IMR-90 (cell line): ENCODE results near the gene SLC26A8. TPM values are rescaled to one million over a fixed set of nuclear protein-coding genes. Genes with fewer than 3 reads are reported as not detected.
"Not testable (repeated sequence)": the region's sequence is repeated elsewhere in the genome, so short reads cannot be mapped to it uniquely, and the experiment has no call there.

Experiments used
- ATAC-seq: fragments of 200-7000 bp; cut with Tn5 transposase; 2 replicates; pipeline ENCODE4 v1.9.1; 2020; ENCODE audit warnings: low read depth, mild to moderate bottlenecking, moderate library complexity
- BruUV-seq: library from RNA; stranded (reverse); fragments of 400-500 nt; replicated peaks from 2 replicates; lab custom pipeline; 2021; lab: Mats Ljungman, UMichigan
- CTCF ChIA-PET: fragments of 300-600 bp; formaldehyde crosslinking; extraction: SDS; loops from one replicate; lab custom pipeline; 2021; ENCODE audit warnings: antibody characterized with exemption; lab: Yijun Ruan, JAX
- POLR2A ChIA-PET: fragments of 300-600 bp; sonication (Branson Sonifier 250); formaldehyde crosslinking; loops from one replicate; lab custom pipeline; 2022; ENCODE audit warnings: antibody characterized with exemption; ENCODE audit not compliant: unreplicated experiment; lab: Charles Lee
- DNase-seq: peaks from one replicate; pipeline ENCODE4 v3.0.0; 2013
- H2AFZ ChIP-seq: replicated peaks from 2 replicates; pipeline ENCODE3; 2013; ENCODE audit warnings: low read length, mild to moderate bottlenecking; ENCODE audit not compliant: poor library complexity
- H2AK5ac ChIP-seq: 2 replicates; pipeline ENCODE4 v1.6.1; 2013; ENCODE audit warnings: low read depth, low read length, inconsistent platforms
- H2AK9ac ChIP-seq: replicated peaks from 2 replicates; pipeline ENCODE3; 2013; ENCODE audit warnings: mild to moderate bottlenecking, low read depth, low read length, moderate library complexity; ENCODE audit not compliant: poor library complexity
- H2BK120ac ChIP-seq: 2 replicates; pipeline ENCODE4 v1.6.1; 2013; ENCODE audit warnings: low read depth, low read length, inconsistent platforms
- H2BK15ac ChIP-seq: 3 replicates; pipeline ENCODE4 v1.6.1; 2013; ENCODE audit warnings: low read depth, low read length, inconsistent platforms
- H2BK20ac ChIP-seq: 2 replicates; pipeline ENCODE4 v1.6.1; 2013; ENCODE audit warnings: low read depth, mild to moderate bottlenecking, inconsistent platforms, low read length, moderate library complexity
- H2BK5ac ChIP-seq: 2 replicates; pipeline ENCODE4 v1.6.1; 2013; ENCODE audit warnings: mild to moderate bottlenecking, low read depth, low read length, inconsistent platforms; ENCODE audit not compliant: poor library complexity, severe bottlenecking
- H3K14ac ChIP-seq: replicated peaks from 2 replicates; pipeline ENCODE4 v1.6.1; 2013; ENCODE audit warnings: low read depth, low read length, inconsistent platforms
- H3K18ac ChIP-seq: 2 replicates; pipeline ENCODE4 v1.6.1; 2013; ENCODE audit warnings: low read depth, low read length, control low read depth
- H3K23ac ChIP-seq: 2 replicates; pipeline ENCODE4 v1.6.1; 2013; ENCODE audit warnings: low read depth, low read length, inconsistent platforms
- H3K27ac ChIP-seq: 2 replicates; pipeline ENCODE4 v1.5.1; 2013; ENCODE audit warnings: mild to moderate bottlenecking, control low read depth, low read length; ENCODE audit not compliant: insufficient read depth
- H3K27me3 ChIP-seq: 2 replicates; pipeline ENCODE4 v1.6.1; 2013; ENCODE audit warnings: low read length; ENCODE audit not compliant: control insufficient read depth, insufficient read depth
- H3K36me3 ChIP-seq: 2 replicates; pipeline ENCODE4 v1.6.1; 2013; ENCODE audit warnings: low read length, mixed read lengths; ENCODE audit not compliant: control insufficient read depth, insufficient read depth
- H3K4ac ChIP-seq: 2 replicates; pipeline ENCODE4 v1.6.1; 2013; ENCODE audit warnings: low read depth, low read length, inconsistent platforms
- H3K4me1 ChIP-seq: 2 replicates; pipeline ENCODE4 v1.6.1; 2013; ENCODE audit warnings: low read length, mixed read lengths; ENCODE audit not compliant: control insufficient read depth, insufficient read depth
- H3K4me2 ChIP-seq: 2 replicates; pipeline ENCODE4 v1.6.1; 2013; ENCODE audit warnings: low read depth, mild to moderate bottlenecking, control low read depth, low read length, moderate library complexity
- H3K4me3 ChIP-seq: 2 replicates; pipeline ENCODE4 v1.5.1; 2013; ENCODE audit warnings: low read depth, mild to moderate bottlenecking, control low read depth, low read length, moderate library complexity; ENCODE audit not compliant: insufficient read depth
- H3K56ac ChIP-seq: 2 replicates; pipeline ENCODE4 v1.6.1; 2013; ENCODE audit warnings: low read length, inconsistent platforms; ENCODE audit not compliant: insufficient read depth; ENCODE audit errors: extremely low read depth
- H3K79me1 ChIP-seq, 2 experiments: 2 replicates each; pipeline ENCODE4 v1.6.1; 2013; ENCODE audit warnings: low read length in 2 of 2, inconsistent platforms in 1 of 2, low read depth in 1 of 2
- H3K9ac ChIP-seq: 2 replicates; pipeline ENCODE4 v1.6.1; 2013; ENCODE audit warnings: low read depth, low read length, control low read depth
- H3K9me1 ChIP-seq: 2 replicates; pipeline ENCODE4 v1.6.1; 2013; ENCODE audit warnings: low read length, inconsistent platforms; ENCODE audit not compliant: insufficient read depth
- H3K9me3 ChIP-seq: 2 replicates; pipeline ENCODE4 v1.6.1; 2013; ENCODE audit warnings: low read length; ENCODE audit not compliant: control insufficient read depth, insufficient read depth
- H4K20me1 ChIP-seq: 2 replicates; pipeline ENCODE4 v1.6.1; 2013; ENCODE audit warnings: low read length, inconsistent platforms; ENCODE audit not compliant: insufficient read depth
- H4K5ac ChIP-seq: 2 replicates; pipeline ENCODE4 v1.6.1; 2013; ENCODE audit warnings: mild to moderate bottlenecking, low read depth, low read length, control low read depth
- H4K8ac ChIP-seq, 2 experiments: 2 replicates each; pipeline ENCODE4 v1.6.1; 2013; ENCODE audit warnings: low read depth in 2 of 2, low read length in 2 of 2, control low read depth in 1 of 2, inconsistent platforms in 1 of 2
- H4K91ac ChIP-seq: 2 replicates; pipeline ENCODE4 v1.6.1; 2013; ENCODE audit warnings: low read depth, low read length, inconsistent platforms; ENCODE audit not compliant: insufficient read depth
- CEBPB ChIP-seq: IDR thresholded peaks from 2 replicates; pipeline ENCODE4 v1.6.1; 2012; ENCODE audit warnings: low read depth, low read length, improper control_type of control experiment
- FOS ChIP-seq: fragments of 150-350 bp; IDR thresholded peaks from 2 replicates; pipeline ENCODE4 v1.6.1; 2016; ENCODE audit warnings: low read depth, low read length
- WGBS, 2 experiments: methylation state at CpG; one replicate each; pipeline versions ENCODE4 v1.1.5 to v1.1.7; 2013; ENCODE audit warnings: missing lambda C conversion rate in 2 of 2; ENCODE audit not compliant: insufficient read length in 1 of 2; ENCODE audit errors: extremely low coverage in 2 of 2; 5-methylcytosine and 5-hydroxymethylcytosine counted together
- dilution Hi-C: fragments of 300-500 bp; cut with HindIII; formaldehyde crosslinking; loops from one replicate; pipeline ENCODE4 v1.14.3; 2018; ENCODE audit warnings: low sequenced_read_pairs; ENCODE audit not compliant: unreplicated experiment
- in situ Hi-C: fragments of 300-500 bp; cut with MboI; formaldehyde crosslinking; loops from 3 replicates; pipeline ENCODE4 v1.14.3; 2019; ENCODE audit warnings: low sequenced_read_pairs, inconsistent platforms, mixed read lengths
- intact Hi-C: fragments of 100-400 bp; cut with micrococcal nuclease; formaldehyde crosslinking; loops from 2 replicates; pipeline ENCODE4 v1.10.0; 2022
- polyA plus RNA-seq, 3 experiments: library from polyadenylated mRNA; depleted of rRNA; stranded (reverse); fragments of >200 nt; gene quantifications; 2 replicates each; pipeline ENCODE4 v1.2.3, GENCODE V29; 2012; ENCODE audit warnings: low replicate concordance in 1 of 3
- total RNA-seq: library from RNA; depleted of rRNA; stranded (reverse); fragments of >200 nt; gene quantifications from 2 replicates; pipeline ENCODE4 v1.2.3, GENCODE V29; 2012

Gene SLC26A8
- total and polyA plus RNA-seq, 2 of the 4 experiments (the other 2 are of a cell fraction) = 0.07 TPM; not detected in 1

GRCh38 chr6:35911871-35912653 lies 112.4 kb downstream of the SLC26A8 start:
- H2AFZ ChIP-seq = no peak overlapping the region
- no peak overlapping the region for H3K56ac ChIP-seq
- H3K4me2 ChIP-seq = no peak overlapping the region
- no peak overlapping the region for H3K18ac ChIP-seq
- H3K4ac ChIP-seq = no peak overlapping the region
- H3K23ac ChIP-seq = no peak overlapping the region
- peak overlapping the region; percentile 17 for H2BK5ac ChIP-seq
- in situ Hi-C loops (no loop called here), dilution Hi-C loops (no loop called here), intact Hi-C loops (loop anchor here (10.0 kb wide), 1 partner anchor 183 kb away; no protein-coding TSS in a partner anchor)
- H3K9me1 ChIP-seq = no peaks in the 10 kb centered on the region
- no peak overlapping the region for H2BK15ac ChIP-seq
- TF ChIP-seq CEBPB (0 out of 2 replicates have a peak, but pooled peaks have one; percentile 6), FOS (no peak)
- DNase-seq (peak; percentile 79), ATAC-seq (peak; percentile 81)
- peaks cover 2% of the 10 kb centered on the region; the same call in 1 of the 2 replicates for H3K9me3 ChIP-seq
- no peak overlapping the region for H2AK5ac ChIP-seq
- H2BK120ac ChIP-seq = no peak overlapping the region
- POLR2A ChIA-PET = no interaction called here
- CTCF ChIA-PET = no interaction called here
- no CpG with 5 or more reads among the region's 8 CpGs for WGBS, 2 experiments
- peaks cover 9 to 65% of the 10 kb centered on the region in 2 experiments; a peak in 3 of 4 replicates for H3K79me1 ChIP-seq
- no peaks in the 10 kb centered on the region for H3K27me3 ChIP-seq
- H3K4me3 ChIP-seq = no peak overlapping the region
- H3K36me3 ChIP-seq = peaks cover 18% of the 10 kb centered on the region
- H4K5ac ChIP-seq = no peak overlapping the region
- H4K20me1 ChIP-seq = peaks cover 5% of the 10 kb centered on the region
- no peak overlapping the region for H4K91ac ChIP-seq
- H3K14ac ChIP-seq = no peak overlapping the region
- no peak overlapping the region for H3K9ac ChIP-seq
- no TSS peak for BruUV-seq
- no peak overlapping the region for H4K8ac ChIP-seq
- H3K27ac ChIP-seq = no peak overlapping the region
- H3K4me1 ChIP-seq = peaks cover 3% of the 10 kb centered on the region; the same call in 1 of the 2 replicates
- H2AK9ac ChIP-seq = no peak overlapping the region
- no peak overlapping the region for H2BK20ac ChIP-seq

- H2BK120ac ChIP-seq, H3K9ac ChIP-seq, H2AFZ ChIP-seq, intact Hi-C loops, dilution Hi-C loops, H3K4me2 ChIP-seq, POLR2A ChIA-PET, ATAC-seq, H2BK15ac ChIP-seq, CTCF ChIA-PET, H4K8ac ChIP-seq, H3K56ac ChIP-seq, H3K14ac ChIP-seq, BruUV-seq, H2BK5ac ChIP-seq, H2AK5ac ChIP-seq, H4K5ac ChIP-seq, H3K27me3 ChIP-seq, H4K91ac ChIP-seq, H3K9me3 ChIP-seq, H3K4me1 ChIP-seq, in situ Hi-C loops, H2BK20ac ChIP-seq, H3K23ac ChIP-seq, H3K27ac ChIP-seq, DNase-seq, H3K18ac ChIP-seq, H3K4ac ChIP-seq, H4K20me1 ChIP-seq, H3K9me1 ChIP-seq, H3K4me3 ChIP-seq, H2AK9ac ChIP-seq: not testable (repeated sequence)
- WGBS, 2 experiments = no CpG with 5 or more reads among the region's 2 CpGs
- peaks cover 15% of the 10 kb centered on the region for H3K36me3 ChIP-seq
- H3K79me1 ChIP-seq = peaks cover 18 to 75% of the 10 kb centered on the region in 2 experiments; a peak in 3 of 4 replicates
Observed at GRCh38 chr6:35909571-35909970, 114.9 kb downstream of the SLC26A8 start.
